SH-SY5Y (cell line): ENCODE results near the gene YWHAE.

Experiments
- GATA2 ChIP-seq: IDR thresholded peaks from 2 replicates; pipeline ENCODE4 v1.6.1; 2011; ENCODE audit warnings: mild to moderate bottlenecking, low read depth, low read length
- GATA3 ChIP-seq: IDR thresholded peaks from 2 replicates; pipeline ENCODE4 v1.6.1; 2011; ENCODE audit warnings: low read depth, mild to moderate bottlenecking, low read length, moderate library complexity

DNA sequence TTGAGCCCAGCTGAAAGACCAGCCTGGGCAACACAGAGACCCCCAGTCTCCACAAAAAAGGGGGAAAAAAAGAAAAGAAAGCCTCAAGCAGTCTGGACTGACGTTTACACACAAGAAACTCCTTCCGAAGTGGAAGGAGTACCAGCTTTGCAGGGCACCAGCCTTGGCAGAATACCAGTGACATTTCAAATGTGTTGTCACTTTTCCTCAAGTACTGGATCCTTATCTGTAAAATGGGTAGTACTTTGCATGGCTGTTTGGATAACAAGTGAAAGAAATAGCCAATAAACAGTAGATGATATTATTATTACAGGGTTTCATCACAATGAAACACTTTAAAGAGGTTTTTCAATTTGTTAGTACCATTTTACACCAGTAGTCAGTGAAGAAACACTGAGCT is 14.2 kb downstream of the YWHAE start:
- TF ChIP-seq GATA2 = no peak
- TF ChIP-seq GATA3 = no peak
